ENCODE data around the gene GNMT. TPM values are rescaled to one million over a fixed set of nuclear protein-coding genes. Genes with fewer than 3 reads are reported as not detected.

Gene GNMT
- total RNA-seq, 1 donor from 2014 or later, result 0.77 TPM

DNA sequence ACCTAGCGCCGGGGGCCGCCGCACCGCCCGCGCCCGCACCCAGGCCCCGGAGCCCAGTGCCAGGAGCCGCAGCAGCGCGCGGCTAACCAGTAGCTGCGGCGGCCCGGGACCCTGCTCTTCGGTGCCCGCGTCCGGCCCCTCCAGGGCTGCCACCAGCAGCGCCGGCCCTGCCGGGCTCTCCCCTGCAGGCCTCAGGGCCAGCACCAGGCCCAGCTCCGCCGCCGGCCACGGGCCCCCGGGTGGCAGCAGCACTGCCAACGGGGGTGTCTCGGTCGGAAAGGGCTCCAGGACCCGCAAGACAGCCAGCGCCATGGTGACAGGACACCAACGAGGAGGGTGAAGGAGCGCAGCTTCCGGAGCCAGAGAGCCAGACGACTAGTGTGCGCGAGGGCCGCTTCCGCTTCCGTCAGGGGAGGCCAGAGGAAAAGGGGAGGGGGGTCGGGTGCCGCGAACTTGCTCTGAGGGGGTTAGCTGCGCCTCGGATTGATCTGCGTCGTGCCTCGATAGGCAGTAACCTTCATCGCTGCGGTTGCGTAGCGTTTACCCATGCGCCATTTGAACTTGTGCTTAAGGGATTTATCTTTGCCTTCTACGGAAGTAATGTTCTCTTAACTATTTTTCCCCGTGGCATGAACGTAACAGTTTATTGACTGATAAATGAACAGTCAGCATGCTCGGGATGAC, 18.4 kb downstream of the GNMT start, which contains the start of gene PEX6:
PEX6 (minus strand) TSS at position 343 of the 684 bp plus-strand sequence; CDS start at position 312, 31 bp downstream.
- peaks cover 48% of the 10 kb centered on the region for H3K4me1 ChIP-seq
- intact Hi-C loops (cut with micrococcal nuclease), result no loop called here
- no peak for TF ChIP-seq CTCF (IDR thresholded peaks at IDR 0.05; ENCODE audit: borderline replicate concordance)

GRCh38 chr6:42979523-42980177, 19.1 kb downstream of the GNMT start:
- Histone ChIP-seq H3K36me3 (peaks cover 6% of the 10 kb centered on the region), H3K9me3 (replicated peaks) (no peaks in the 10 kb centered on the region), H3K27ac (replicated peaks) (peak overlapping the region; percentile 95), H3K4me1 (peaks cover 51% of the 10 kb centered on the region), H3K4me3 (peak overlapping the region; percentile 99), H3K27me3 (ENCODE audit: low read depth) (no peaks in the 10 kb centered on the region)
- no peak for TF ChIP-seq CTCF (IDR thresholded peaks at IDR 0.05; ENCODE audit: borderline replicate concordance)
- DNase-seq, result no peak
- intact Hi-C loops (cut with micrococcal nuclease), result no loop called here

More for the DNA sequence above, 18.4 kb downstream of the GNMT start, which contains the start of gene PEX6:
- H3K9me3 ChIP-seq (replicated peaks), result no peaks in the 10 kb centered on the region
- H3K27ac ChIP-seq (replicated peaks), result peak within 1 kb of the TSS; percentile 95
- peak within 1 kb of the TSS; percentile 99 for H3K4me3 ChIP-seq
- DNase-seq, result peak; percentile 91
- H3K36me3 ChIP-seq, result peaks cover 7% of the 10 kb centered on the region
- H3K27me3 ChIP-seq (ENCODE audit: low read depth), result no peaks in the 10 kb centered on the region

DNA sequence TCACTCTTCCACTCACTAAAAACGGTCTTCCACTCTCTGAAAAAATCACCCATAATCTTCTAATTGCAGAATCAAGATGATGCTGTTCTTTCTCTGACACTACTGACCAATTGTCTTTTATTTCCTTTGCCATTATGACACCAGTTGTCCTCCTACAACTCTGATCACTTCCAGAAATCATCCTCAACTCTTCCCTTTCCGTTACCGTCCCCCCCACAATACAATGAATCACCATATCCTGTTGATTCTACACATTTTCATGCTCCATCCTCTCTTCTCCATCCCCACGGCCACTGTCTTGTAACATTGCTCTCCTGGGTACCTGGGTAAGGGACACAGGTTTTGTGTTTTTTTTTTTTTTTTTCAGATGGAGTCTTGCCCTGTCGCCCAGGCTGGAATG, 21.3 kb downstream of the GNMT start:
- intact Hi-C loops (cut with micrococcal nuclease), result no loop called here
- Histone ChIP-seq H3K9me3 (replicated peaks) (no peaks in the 10 kb centered on the region), H3K4me1 (peaks cover 66% of the 10 kb centered on the region)

DNA sequence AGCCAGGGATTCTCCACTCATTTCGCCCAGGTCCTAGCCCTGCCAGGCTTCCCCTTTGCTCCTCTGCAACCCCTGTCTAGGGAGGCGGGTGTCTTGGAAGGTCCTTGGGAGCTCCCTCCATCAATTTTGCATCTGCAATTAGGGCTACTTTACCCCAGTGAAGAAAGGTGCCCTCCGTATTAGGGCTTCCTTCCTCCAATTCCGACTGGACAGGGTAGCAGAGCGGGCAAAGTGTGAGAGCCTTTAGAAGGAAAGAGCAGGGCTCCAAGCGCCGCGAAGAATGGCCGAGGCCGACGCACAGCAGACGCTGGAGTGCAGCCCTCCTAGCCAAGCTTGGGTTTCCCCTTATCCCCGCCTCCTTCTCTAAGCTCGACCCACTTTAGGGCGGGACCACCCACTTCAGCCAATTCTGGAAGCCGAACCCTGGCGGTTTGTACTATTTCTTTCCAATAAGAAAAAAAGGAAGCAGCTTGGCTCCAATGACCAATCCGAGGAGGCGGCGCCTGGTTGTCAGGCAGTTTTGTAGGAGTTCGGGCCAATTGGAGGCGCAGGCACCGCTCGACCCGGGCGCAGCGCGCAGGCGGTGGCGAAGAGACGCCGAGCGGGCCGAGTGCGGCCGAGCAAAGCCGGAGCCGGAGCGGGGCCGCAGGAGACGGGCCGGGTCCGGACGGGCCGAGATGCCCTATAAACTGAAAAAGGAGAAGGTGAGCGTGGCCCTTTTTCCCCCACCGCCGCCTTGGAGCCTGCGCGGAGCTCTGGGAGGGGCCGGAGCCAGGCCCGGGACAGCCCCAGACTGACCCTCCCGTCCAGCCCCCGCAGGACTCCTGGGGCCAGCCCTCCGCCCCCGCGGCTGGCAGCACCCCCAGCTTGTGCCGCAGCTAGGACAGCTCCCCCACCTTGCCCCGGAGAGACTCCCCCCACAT, 23.7 kb downstream of the GNMT start, which contains the start of gene PPP2R5D:
PPP2R5D (plus strand) TSS at position 570 of the 923 bp plus-strand sequence; CDS start at position 678, 108 bp downstream.
- H3K36me3 ChIP-seq, result peaks cover 4% of the 10 kb centered on the region
- H3K9me3 ChIP-seq (replicated peaks), result no peaks in the 10 kb centered on the region
- TF ChIP-seq CTCF (IDR thresholded peaks at IDR 0.05; ENCODE audit: borderline replicate concordance), result peak; percentile 31
- DNase-seq, result peak; percentile 98
- H3K27me3 ChIP-seq (ENCODE audit: low read depth), result no peaks in the 10 kb centered on the region
- intact Hi-C loops (cut with micrococcal nuclease), result no loop called here
- H3K27ac ChIP-seq (replicated peaks), result peak within 1 kb of the TSS; percentile 88
- H3K4me1 ChIP-seq, result peaks cover 66% of the 10 kb centered on the region
- H3K4me3 ChIP-seq, result peak within 1 kb of the TSS; percentile 91

More for the DNA sequence above, 21.3 kb downstream of the GNMT start:
- Histone ChIP-seq H3K36me3 (peaks cover 4% of the 10 kb centered on the region), H3K27me3 (ENCODE audit: low read depth) (no peaks in the 10 kb centered on the region), H3K27ac (replicated peaks) (no peak overlapping the region), H3K4me3 (no peak overlapping the region)
- DNase-seq, result no peak
- no peak for TF ChIP-seq CTCF (IDR thresholded peaks at IDR 0.05; ENCODE audit: borderline replicate concordance)

DNA sequence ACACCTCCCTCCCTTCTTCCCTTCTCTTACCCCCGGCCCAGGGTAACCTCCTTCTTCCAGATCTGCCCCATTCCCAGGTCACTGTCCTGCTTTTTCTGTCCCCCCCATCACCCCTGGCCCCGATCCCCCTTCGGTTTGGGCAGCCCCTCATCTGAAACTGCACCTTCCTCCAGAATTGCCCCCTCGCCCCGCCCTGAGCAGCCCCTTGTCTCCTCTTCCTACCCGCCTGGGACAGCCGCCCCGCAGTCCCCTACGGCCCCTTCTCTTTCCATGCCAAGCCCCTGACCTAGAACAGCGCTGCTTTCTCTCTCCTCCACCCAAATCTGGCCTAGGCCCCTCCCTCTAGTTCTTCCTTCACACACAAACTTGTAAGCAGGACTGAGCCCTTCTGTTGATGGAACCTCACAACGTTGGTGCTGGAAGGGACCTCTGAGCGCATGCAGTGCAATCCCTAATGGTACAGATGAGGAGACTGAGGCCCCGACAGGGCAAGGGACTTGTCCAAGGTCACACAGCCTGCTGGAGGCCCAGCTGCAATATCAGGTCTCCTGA, 24.4 kb downstream of the GNMT start:
- intact Hi-C loops (cut with micrococcal nuclease), result no loop called here
- DNase-seq, result no peak

More for the DNA sequence above, 24.4 kb downstream of the GNMT start:
- Histone ChIP-seq H3K4me1 (peaks cover 59% of the 10 kb centered on the region), H3K4me3 (peak overlapping the region; percentile 91), H3K36me3 (peaks cover 11% of the 10 kb centered on the region), H3K27me3 (ENCODE audit: low read depth) (no peaks in the 10 kb centered on the region), H3K9me3 (replicated peaks) (no peaks in the 10 kb centered on the region), H3K27ac (replicated peaks) (peak overlapping the region; percentile 88)
- no peak for TF ChIP-seq CTCF (IDR thresholded peaks at IDR 0.05; ENCODE audit: borderline replicate concordance)
